Measurements from ENCODE around the gene LDB3.

- TF ChIP-seq, protein P1, sequence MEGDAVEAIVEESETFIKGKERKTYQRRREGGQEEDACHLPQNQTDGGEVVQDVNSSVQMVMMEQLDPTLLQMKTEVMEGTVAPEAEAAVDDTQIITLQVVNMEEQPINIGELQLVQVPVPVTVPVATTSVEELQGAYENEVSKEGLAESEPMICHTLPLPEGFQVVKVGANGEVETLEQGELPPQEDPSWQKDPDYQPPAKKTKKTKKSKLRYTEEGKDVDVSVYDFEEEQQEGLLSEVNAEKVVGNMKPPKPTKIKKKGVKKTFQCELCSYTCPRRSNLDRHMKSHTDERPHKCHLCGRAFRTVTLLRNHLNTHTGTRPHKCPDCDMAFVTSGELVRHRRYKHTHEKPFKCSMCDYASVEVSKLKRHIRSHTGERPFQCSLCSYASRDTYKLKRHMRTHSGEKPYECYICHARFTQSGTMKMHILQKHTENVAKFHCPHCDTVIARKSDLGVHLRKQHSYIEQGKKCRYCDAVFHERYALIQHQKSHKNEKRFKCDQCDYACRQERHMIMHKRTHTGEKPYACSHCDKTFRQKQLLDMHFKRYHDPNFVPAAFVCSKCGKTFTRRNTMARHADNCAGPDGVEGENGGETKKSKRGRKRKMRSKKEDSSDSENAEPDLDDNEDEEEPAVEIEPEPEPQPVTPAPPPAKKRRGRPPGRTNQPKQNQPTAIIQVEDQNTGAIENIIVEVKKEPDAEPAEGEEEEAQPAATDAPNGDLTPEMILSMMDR (tag by site-specific recombination; IDR thresholded peaks at IDR 0.05), result no peak
- TF ChIP-seq ZFP41 (tag by site-specific recombination; IDR thresholded peaks at IDR 0.05; ENCODE audit: borderline replicate concordance) (no peak), ATF2 (tag by site-specific recombination; IDR thresholded peaks at IDR 0.05; ENCODE audit: low read depth) (no peak), REST (tag by site-specific recombination; IDR thresholded peaks at IDR 0.05) (no peak), ZNF280D (tag by site-specific recombination; IDR thresholded peaks at IDR 0.05) (no peak), ZNF513 (tag by site-specific recombination; IDR thresholded peaks at IDR 0.05) (no peak), ZNF146 (tag by site-specific recombination; IDR thresholded peaks at IDR 0.05) (no peak), ZNF416 (tag by site-specific recombination; IDR thresholded peaks at IDR 0.05) (no peak), REPIN1 (tag by site-specific recombination; IDR thresholded peaks at IDR 0.05; ENCODE audit: low read depth) (no peak), ZNF121 (tag by site-specific recombination; IDR thresholded peaks at IDR 0.05) (no peak), ZNF2 (tag by site-specific recombination; IDR thresholded peaks at IDR 0.05) (no peak), ZFP69B (tag by site-specific recombination; IDR thresholded peaks at IDR 0.05) (no peak)
Observed at GRCh38 chr10:86755454-86755739, 87.1 kb downstream of the LDB3 start.
